DND-41 (cell line): ENCODE data around the gene EXD3.

Experiments
- ATAC-seq: fragments of 200-7000 bp; cut with Tn5 transposase; 3 replicates; pipeline ENCODE4 v1.9.1; 2021; ENCODE audit warnings: low read depth; ENCODE audit not compliant: insufficient read depth
- DNase-seq: peaks from one replicate; pipeline ENCODE4 v3.0.0-alpha.2; 2020
- H2AFZ ChIP-seq: 2 replicates; pipeline ENCODE4 v1.6.0; 2012; ENCODE audit warnings: low read depth, low read length
- H3K27ac ChIP-seq: 2 replicates; pipeline ENCODE4 v1.5.1; 2012; ENCODE audit warnings: low read length, inconsistent platforms
- H3K27me3 ChIP-seq: fragments of 200-600 bp; sonication (generic); 2 replicates; pipeline ENCODE4 v1.6.0; 2012; ENCODE audit warnings: low read length, mild to moderate bottlenecking, inconsistent platforms; ENCODE audit not compliant: insufficient read depth, poor library complexity
- H3K36me3 ChIP-seq: 2 replicates; pipeline ENCODE4 v1.5.1; 2012; ENCODE audit warnings: low read length, inconsistent platforms; ENCODE audit not compliant: insufficient read depth
- H3K4me1 ChIP-seq: 2 replicates; pipeline ENCODE4 v1.5.1; 2012; ENCODE audit warnings: mild to moderate bottlenecking, low read length; ENCODE audit not compliant: insufficient read depth
- H3K4me2 ChIP-seq: 2 replicates; pipeline ENCODE4 v1.6.0; 2012; ENCODE audit warnings: mild to moderate bottlenecking, moderate library complexity, low read length, inconsistent platforms; ENCODE audit not compliant: insufficient read depth
- H3K4me3 ChIP-seq, 2 experiments: fragments of 200-600 bp in 1 of 2; shearing (Covaris generic) in 1 of 2; 2 replicates each; pipeline ENCODE4 v1.5.1; 2012 to 2016; ENCODE audit warnings: inconsistent platforms in 2 of 2, low read length in 2 of 2, mild to moderate bottlenecking in 2 of 2, low read depth in 1 of 2, moderate library complexity in 1 of 2
- H3K79me2 ChIP-seq: 2 replicates; pipeline ENCODE4 v1.6.0; 2012; ENCODE audit warnings: low read length, inconsistent platforms; ENCODE audit not compliant: insufficient read depth
- H3K9ac ChIP-seq: 2 replicates; pipeline ENCODE4 v1.6.0; 2012; ENCODE audit warnings: low read depth, mild to moderate bottlenecking, inconsistent platforms, low read length, moderate library complexity
- H3K9me3 ChIP-seq: 2 replicates; pipeline ENCODE4 v1.5.1; 2012; ENCODE audit warnings: low read length, moderate library complexity, mild to moderate bottlenecking, inconsistent platforms; ENCODE audit not compliant: insufficient read depth, severe bottlenecking
- H4K20me1 ChIP-seq: 2 replicates; pipeline ENCODE4 v1.6.0; 2012; ENCODE audit warnings: low read length; ENCODE audit not compliant: insufficient read depth
- CTCF ChIP-seq: IDR thresholded peaks from 2 replicates; pipeline ENCODE4 v1.5.1; 2012; ENCODE audit warnings: borderline replicate concordance, low read length, moderate library complexity, mild to moderate bottlenecking; ENCODE audit not compliant: poor library complexity, severe bottlenecking; ENCODE audit errors: extremely low read depth
- EZH2 ChIP-seq: IDR thresholded peaks from 3 replicates; pipeline ENCODE4 v1.6.1; 2012; ENCODE audit warnings: borderline replicate concordance, low read depth, mild to moderate bottlenecking, moderate library complexity, low read length, inconsistent platforms; ENCODE audit not compliant: severe bottlenecking

The EXD3 gene

GRCh38 chr9:137392232-137393007, 30.5 kb downstream of the EXD3 start:
- DNase-seq = no peak
- no peak for ATAC-seq
- no peak overlapping the region for H3K4me3 ChIP-seq
- H3K27ac ChIP-seq = no peak overlapping the region
- H3K9ac ChIP-seq = no peak overlapping the region
- H3K79me2 ChIP-seq = no peaks in the 10 kb centered on the region
- H3K9me3 ChIP-seq = no peaks in the 10 kb centered on the region
- H4K20me1 ChIP-seq = no peaks in the 10 kb centered on the region
- no peak overlapping the region for H2AFZ ChIP-seq
- no peaks in the 10 kb centered on the region for H3K4me1 ChIP-seq
- H3K27me3 ChIP-seq = no peaks in the 10 kb centered on the region
- H3K36me3 ChIP-seq = no peaks in the 10 kb centered on the region
- no peak for TF ChIP-seq EZH2
- no peak for TF ChIP-seq CTCF
- H3K4me2 ChIP-seq = no peak overlapping the region

- H3K9ac ChIP-seq = no peak overlapping the region
Observed at GRCh38 chr9:137391411-137391754, 31.6 kb downstream of the EXD3 start.

GRCh38 chr9:137390553-137391410, 32.2 kb downstream of the EXD3 start:
- no peak for ATAC-seq
- no peak for DNase-seq
- no peak overlapping the region for H2AFZ ChIP-seq
- H3K4me3 ChIP-seq = no peak overlapping the region
- H3K9ac ChIP-seq = no peak overlapping the region
- H3K36me3 ChIP-seq = no peaks in the 10 kb centered on the region
- TF ChIP-seq EZH2 = no peak
- TF ChIP-seq CTCF = no peak
- no peak overlapping the region for H3K27ac ChIP-seq
- H3K27me3 ChIP-seq = no peaks in the 10 kb centered on the region
- H4K20me1 ChIP-seq = no peaks in the 10 kb centered on the region
- H3K4me1 ChIP-seq = no peaks in the 10 kb centered on the region
- H3K9me3 ChIP-seq = no peaks in the 10 kb centered on the region
- no peaks in the 10 kb centered on the region for H3K79me2 ChIP-seq
- H3K4me2 ChIP-seq = no peak overlapping the region

More at GRCh38 chr9:137391411-137391754, 31.6 kb downstream of the EXD3 start:
- Histone ChIP-seq H4K20me1 (no peaks in the 10 kb centered on the region), H3K4me1 (no peaks in the 10 kb centered on the region), H3K4me2 (no peak overlapping the region), H3K9me3 (no peaks in the 10 kb centered on the region), H3K27ac (no peak overlapping the region), H3K4me3 (no peak overlapping the region), H3K79me2 (no peaks in the 10 kb centered on the region), H3K27me3 (no peaks in the 10 kb centered on the region), H2AFZ (no peak overlapping the region), H3K36me3 (no peaks in the 10 kb centered on the region)
- no peak for TF ChIP-seq CTCF
- TF ChIP-seq EZH2 = no peak
- DNase-seq (no peak), ATAC-seq (no peak)
